Measurements from ENCODE around the gene ATP13A4. TPM values are rescaled to one million over a fixed set of nuclear protein-coding genes. Genes with fewer than 3 reads are reported as not detected.

ATP13A4 gene
- polyA plus RNA-seq, 1 donor (not counting 4 experiments of a cell fraction or from before 2014, with no cell fraction given): 0.16 TPM

DNA sequence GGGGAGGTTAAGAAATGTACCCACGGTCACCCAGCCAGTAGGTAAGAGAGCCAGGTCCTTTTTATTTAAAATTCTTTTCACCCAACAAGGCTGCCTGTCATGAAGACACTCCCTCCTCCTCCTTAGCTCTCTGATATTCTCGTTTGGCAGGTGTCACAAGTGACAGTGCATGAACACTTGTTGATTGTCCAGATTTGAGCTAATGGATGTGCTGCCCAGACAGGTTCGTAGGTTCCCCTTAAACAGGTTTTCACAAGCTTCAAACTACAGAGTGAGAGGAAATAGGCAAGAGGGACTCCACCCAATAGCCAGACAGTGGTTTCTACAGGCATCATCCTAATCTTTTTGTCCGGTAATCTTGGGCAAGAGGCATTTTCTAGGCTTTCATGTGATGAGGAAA, 32.2 kb downstream of the ATP13A4 start:
- Histone ChIP-seq H3K27ac (ENCODE audit: control insufficient read depth, insufficient read depth, low read length) (no peak overlapping the region), H3K9me1 (ENCODE audit: control insufficient read depth, extremely low read depth, insufficient read depth, low read length) (no peaks in the 10 kb centered on the region), H3K27me3 (ENCODE audit: control insufficient read depth, extremely low read depth, insufficient read depth, low read length) (no peaks in the 10 kb centered on the region), H3K79me2 (ENCODE audit: control insufficient read depth, insufficient read depth, low read length) (no peaks in the 10 kb centered on the region), H3K36me3 (ENCODE audit: control insufficient read depth in 2 of 2, extremely low read depth in 1 of 2, insufficient read depth in 2 of 2, low read length in 2 of 2) (no peaks in the 10 kb centered on the region), H3K9ac (ENCODE audit: control insufficient read depth, extremely low read depth, insufficient read depth, low read length) (no peak overlapping the region), H4K20me1 (ENCODE audit: control insufficient read depth, extremely low read depth, insufficient read depth, low read length) (no peaks in the 10 kb centered on the region), H3K4me2 (ENCODE audit: control insufficient read depth, extremely low read depth, insufficient read depth, low read depth, low read length) (no peak overlapping the region), H3K9me3 (ENCODE audit: control insufficient read depth, low read depth, low read length) (no peaks in the 10 kb centered on the region), H3K4me1 (ENCODE audit: control insufficient read depth, extremely low read depth, insufficient read depth, low read length) (no peaks in the 10 kb centered on the region), H3K4me3 (ENCODE audit: control insufficient read depth in 2 of 3, extremely low read depth in 1 of 3, insufficient read depth in 2 of 3, low read depth in 1 of 3, low read length in 3 of 3) (no peak overlapping the region), H2AFZ (ENCODE audit: control insufficient read depth, low read length) (no peak overlapping the region)
- no peak for DNase-seq (ENCODE audit: low read depth, low spot score)
- FAIRE-seq: no peak
- TF ChIP-seq, protein P1, sequence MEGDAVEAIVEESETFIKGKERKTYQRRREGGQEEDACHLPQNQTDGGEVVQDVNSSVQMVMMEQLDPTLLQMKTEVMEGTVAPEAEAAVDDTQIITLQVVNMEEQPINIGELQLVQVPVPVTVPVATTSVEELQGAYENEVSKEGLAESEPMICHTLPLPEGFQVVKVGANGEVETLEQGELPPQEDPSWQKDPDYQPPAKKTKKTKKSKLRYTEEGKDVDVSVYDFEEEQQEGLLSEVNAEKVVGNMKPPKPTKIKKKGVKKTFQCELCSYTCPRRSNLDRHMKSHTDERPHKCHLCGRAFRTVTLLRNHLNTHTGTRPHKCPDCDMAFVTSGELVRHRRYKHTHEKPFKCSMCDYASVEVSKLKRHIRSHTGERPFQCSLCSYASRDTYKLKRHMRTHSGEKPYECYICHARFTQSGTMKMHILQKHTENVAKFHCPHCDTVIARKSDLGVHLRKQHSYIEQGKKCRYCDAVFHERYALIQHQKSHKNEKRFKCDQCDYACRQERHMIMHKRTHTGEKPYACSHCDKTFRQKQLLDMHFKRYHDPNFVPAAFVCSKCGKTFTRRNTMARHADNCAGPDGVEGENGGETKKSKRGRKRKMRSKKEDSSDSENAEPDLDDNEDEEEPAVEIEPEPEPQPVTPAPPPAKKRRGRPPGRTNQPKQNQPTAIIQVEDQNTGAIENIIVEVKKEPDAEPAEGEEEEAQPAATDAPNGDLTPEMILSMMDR (optimal IDR thresholded peaks at IDR 0.05 in 1 of 3, IDR thresholded peaks at IDR 0.05 in 1 of 3, conservative IDR thresholded peaks at IDR 0.05 in 1 of 3; ENCODE audit: extremely low read depth in 1 of 3, insufficient read depth in 2 of 3, low read length in 3 of 3): no peak
- no peak for TF ChIP-seq EZH2 (IDR thresholded peaks at IDR 0.05; ENCODE audit: low read length)
- dilution Hi-C loops (cut with MboI; ENCODE audit: extremely low pct_ligation_motif_present, low sequenced_read_pairs): no loop called here

DNA sequence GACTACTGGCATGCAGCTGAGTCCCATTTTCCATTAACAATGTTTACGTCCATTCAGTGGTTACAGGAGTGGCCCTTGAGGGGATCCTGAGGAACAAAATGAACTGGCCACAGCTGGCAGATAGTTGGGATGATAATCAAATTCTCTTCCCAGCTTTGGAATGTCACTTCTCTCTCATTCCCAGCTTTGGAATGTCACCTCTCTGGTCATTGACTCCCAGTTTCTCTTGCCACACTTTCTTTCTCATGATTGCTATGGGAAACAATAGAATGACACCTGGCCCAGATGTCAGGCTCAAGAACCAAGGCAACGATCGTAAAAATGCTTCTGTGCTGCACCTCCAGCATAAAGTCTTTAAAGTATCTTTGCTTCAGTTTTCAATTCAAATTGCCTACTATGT, 34.0 kb downstream of the ATP13A4 start:
- Histone ChIP-seq H3K27ac (ENCODE audit: control insufficient read depth, insufficient read depth, low read length) (no peak overlapping the region), H3K4me1 (ENCODE audit: control insufficient read depth, extremely low read depth, insufficient read depth, low read length) (no peaks in the 10 kb centered on the region), H3K9ac (ENCODE audit: control insufficient read depth, extremely low read depth, insufficient read depth, low read length) (no peak overlapping the region), H2AFZ (ENCODE audit: control insufficient read depth, low read length) (no peak overlapping the region), H3K36me3 (ENCODE audit: control insufficient read depth in 2 of 2, extremely low read depth in 1 of 2, insufficient read depth in 2 of 2, low read length in 2 of 2) (no peaks in the 10 kb centered on the region), H4K20me1 (ENCODE audit: control insufficient read depth, extremely low read depth, insufficient read depth, low read length) (no peaks in the 10 kb centered on the region), H3K27me3 (ENCODE audit: control insufficient read depth, extremely low read depth, insufficient read depth, low read length) (no peaks in the 10 kb centered on the region), H3K9me1 (ENCODE audit: control insufficient read depth, extremely low read depth, insufficient read depth, low read length) (no peaks in the 10 kb centered on the region), H3K4me3 (ENCODE audit: control insufficient read depth in 2 of 3, extremely low read depth in 1 of 3, insufficient read depth in 2 of 3, low read depth in 1 of 3, low read length in 3 of 3) (no peak overlapping the region), H3K9me3 (ENCODE audit: control insufficient read depth, low read depth, low read length) (no peaks in the 10 kb centered on the region), H3K79me2 (ENCODE audit: control insufficient read depth, insufficient read depth, low read length) (no peaks in the 10 kb centered on the region), H3K4me2 (ENCODE audit: control insufficient read depth, extremely low read depth, insufficient read depth, low read depth, low read length) (no peak overlapping the region)
- dilution Hi-C loops (cut with MboI; ENCODE audit: extremely low pct_ligation_motif_present, low sequenced_read_pairs): no loop called here
- FAIRE-seq: no peak
- TF ChIP-seq, protein P1 (optimal IDR thresholded peaks at IDR 0.05 in 1 of 3, IDR thresholded peaks at IDR 0.05 in 1 of 3, conservative IDR thresholded peaks at IDR 0.05 in 1 of 3; ENCODE audit: extremely low read depth in 1 of 3, insufficient read depth in 2 of 3, low read length in 3 of 3): no peak
- TF ChIP-seq EZH2 (IDR thresholded peaks at IDR 0.05; ENCODE audit: low read length): no peak
- DNase-seq (ENCODE audit: low read depth, low spot score): no peak

All from keratinocyte (primary cell).